K562 (cell line): ENCODE measurements around the gene PIK3CD. TPM values are rescaled to one million over a fixed set of nuclear protein-coding genes. Genes with fewer than 3 reads are reported as not detected.
A peak's percentile ranks its signal among the peaks of the same experiment; 100 is the strongest.

Experiments
- ATAC-seq: fragments of 200-7000 bp; cut with Tn5 transposase; 3 replicates; pipeline ENCODE4 v1.9.1; 2020; ENCODE audit warnings: moderate library complexity
- Bru-seq: library from RNA; stranded (reverse); fragments of 400-500 nt; gene quantifications from one replicate; lab custom pipeline; 2021; lab: Mats Ljungman, UMichigan
- BruChase-seq, 2 experiments: library from RNA; stranded (reverse); fragments of 400-500 nt; gene quantifications; one replicate each; lab custom pipeline; 2021; lab: Mats Ljungman, UMichigan
- BruUV-seq: library from RNA; stranded (reverse); fragments of 400-500 nt; replicated peaks from 2 replicates; lab custom pipeline; 2021; lab: Mats Ljungman, UMichigan
- CTCF ChIA-PET: fragments of 300-600 bp; formaldehyde crosslinking; extraction: SDS; loops from one replicate; lab custom pipeline; 2021; ENCODE audit warnings: low intra/inter-chr PET ratio; lab: Yijun Ruan, JAX
- POLR2A ChIA-PET: fragments of 300-600, 350-650 bp; sonication (Branson Sonifier 250); formaldehyde crosslinking; extraction: SDS; loops from one replicate; lab custom pipeline; 2021; ENCODE audit warnings: antibody characterized with exemption, inconsistent platforms; lab: Yijun Ruan, JAX
- DNase-seq, 4 experiments: peaks; one replicate each; pipeline versions ENCODE4 v3.0.0 to v3.0.0-alpha.2; 2011 to 2018; ENCODE audit warnings: low spot score in 3 of 4, mixed read lengths in 3 of 4; ENCODE audit errors: extremely low read depth in 1 of 4
- FAIRE-seq: peaks from 2 replicates; lab custom pipeline; 2011; peaks lifted over from hg19 to GRCh38; lab: Jason Lieb, UNC
- H2AFZ ChIP-seq: 2 replicates; pipeline ENCODE4 v1.6.0; 2011; ENCODE audit warnings: low read depth, low read length, control low read depth, inconsistent platforms
- H3K27ac ChIP-seq: fragments of 200-600 bp; 3 replicates; pipeline ENCODE4 v1.8.0; 2011; ENCODE audit warnings: low read depth, mild to moderate bottlenecking, control low read depth, inconsistent platforms, low read length, moderate library complexity, mixed read lengths; ENCODE audit errors: extremely low read depth
- H3K27me3 ChIP-seq, 2 experiments: fragments of 300-600 bp in 1 of 2; 2 replicates in 1 of 2; 3 replicates in 1 of 2; pipeline versions ENCODE4 v1.6.0 to v1.8.0; 2011; ENCODE audit warnings: inconsistent platforms in 2 of 2, low read length in 2 of 2, mild to moderate bottlenecking in 1 of 2, mixed read lengths in 1 of 2, moderate library complexity in 1 of 2; ENCODE audit not compliant: control insufficient read depth in 2 of 2, insufficient read depth in 2 of 2
- H3K36me3 ChIP-seq: fragments of 300-600 bp; 3 replicates; pipeline ENCODE4 v1.8.0; 2011; ENCODE audit warnings: mild to moderate bottlenecking, low read length, inconsistent platforms; ENCODE audit not compliant: control insufficient read depth, insufficient read depth
- H3K4me1 ChIP-seq, 2 experiments: fragments of 200-600 bp in 1 of 2; replicated peaks in 1 of 2; 2 replicates in 1 of 2; 3 replicates in 1 of 2; pipeline versions ENCODE4 v1.5.1 to v1.8.0; 2011; ENCODE audit warnings: inconsistent platforms in 2 of 2, low read length in 2 of 2, mild to moderate bottlenecking in 1 of 2, mixed read lengths in 1 of 2, moderate library complexity in 1 of 2; ENCODE audit not compliant: control insufficient read depth in 2 of 2, insufficient read depth in 2 of 2
- H3K4me2 ChIP-seq: 2 replicates; pipeline ENCODE4 v1.6.1; 2011; ENCODE audit warnings: low read length, control low read depth, inconsistent platforms, mixed read lengths; ENCODE audit not compliant: insufficient read depth
- H3K4me3 ChIP-seq: fragments of 200-600 bp; sonication (generic), shearing (Covaris generic); 2 replicates; pipeline ENCODE4 v1.5.1; 2016; ENCODE audit warnings: control low read depth, inconsistent platforms
- H3K79me2 ChIP-seq: fragments of 200-600 bp; 3 replicates; pipeline ENCODE4 v1.8.0; 2011; ENCODE audit warnings: low read length, inconsistent platforms; ENCODE audit not compliant: control insufficient read depth, insufficient read depth
- H3K9ac ChIP-seq, 2 experiments: 2 replicates each; pipeline versions ENCODE4 v1.6.0 to v1.6.1; 2011; ENCODE audit warnings: low read depth in 2 of 2, low read length in 2 of 2, control low read depth in 1 of 2, inconsistent platforms in 1 of 2, mild to moderate bottlenecking in 1 of 2, mixed read lengths in 1 of 2; ENCODE audit not compliant: insufficient read depth in 1 of 2
- H3K9me1 ChIP-seq: one replicate; pipeline ENCODE4 v1.6.0; 2011; ENCODE audit warnings: inconsistent platforms, mild to moderate bottlenecking, low read length, moderate library complexity; ENCODE audit not compliant: control insufficient read depth, insufficient read depth
- H3K9me3 ChIP-seq: replicated peaks from 2 replicates; pipeline ENCODE4 v1.5.1; 2011; ENCODE audit warnings: low read depth, low read length, inconsistent platforms; ENCODE audit not compliant: control insufficient read depth, insufficient read depth
- H4K20me1 ChIP-seq: replicated peaks from 2 replicates; pipeline ENCODE4 v1.6.1; 2011; ENCODE audit warnings: low read length, inconsistent platforms, mixed read lengths; ENCODE audit not compliant: control insufficient read depth, insufficient read depth
- FIP1L1 ChIP-seq: fragments of 200-400 bp; formaldehyde crosslinking; IDR thresholded peaks from 2 replicates; pipeline ENCODE4 v1.6.1; 2018; ENCODE audit warnings: mild to moderate bottlenecking, low read depth, low read length; ENCODE audit not compliant: poor library complexity, severe bottlenecking
- HDAC6 ChIP-seq: IDR thresholded peaks from 2 replicates; pipeline ENCODE4 v1.6.1; 2012; ENCODE audit warnings: low read depth, mild to moderate bottlenecking, control low read depth, inconsistent platforms, low read length, moderate library complexity
- POLR2G ChIP-seq: fragments of 200-400 bp; formaldehyde crosslinking; IDR thresholded peaks from 2 replicates; pipeline ENCODE4 v1.6.1; 2017; ENCODE audit warnings: low read depth, mild to moderate bottlenecking, antibody characterized with exemption, low read length, moderate library complexity
- ZSCAN29 ChIP-seq: fragments of 450-650 bp; IDR thresholded peaks from 2 replicates; pipeline ENCODE4 v1.6.1; 2017
- WGBS: fragments of 100-300 bp; shearing (Covaris generic); methylation state at CpG from one replicate; pipeline ENCODE4 v1.1.6; 2016; ENCODE audit warnings: low coverage, mixed read lengths; ENCODE audit not compliant: insufficient coverage; ENCODE audit errors: missing lambda C conversion rate; 5-methylcytosine and 5-hydroxymethylcytosine counted together
- in situ Hi-C: fragments of 300-500 bp; cut with MboI; formaldehyde crosslinking; loops from 4 replicates; pipeline ENCODE4 v1.15.0; 2018; ENCODE audit warnings: inconsistent platforms, mixed read lengths
- intact Hi-C: fragments of 100-400 bp; cut with micrococcal nuclease; formaldehyde crosslinking; loops from 2 replicates; pipeline ENCODE4 v1.14.2; 2022
- long read RNA-seq, 3 experiments: library from polyadenylated mRNA in 2 of 3; library from RNA in 1 of 3; unstranded in 2 of 3; stranded (forward) in 1 of 3; transcript quantifications; one replicate each; pipeline ENCODE4 v2.0.0, GENCODE V29; 2019 to 2022
- polyA minus RNA-seq, 3 experiments: library from RNA; depleted of rRNA, polyadenylated mRNA; stranded (reverse); fragments of >200 nt; gene quantifications; 2 replicates each; pipeline ENCODE4 v1.2.3, GENCODE V29; 2011
- polyA plus RNA-seq, 8 experiments: library from polyadenylated mRNA; depleted of rRNA in 4 of 8; stranded (reverse) in 5 of 8; unstranded in 3 of 8; fragments of >200 nt; fragmentation: Nextera tagmentation in 2 of 8; fragmentation: Illumina TruSeq in 1 of 8; extraction: Ambion mirVana in 2 of 8; extraction: Trizol in 1 of 8; gene quantifications; 2 replicates each; pipeline versions ENCODE4 v1.2.1 to v1.2.3, GENCODE V29; 2011 to 2014; ENCODE audit warnings: inconsistent platforms in 1 of 8, missing spikeins in 1 of 8
- total RNA-seq, 7 experiments: library from RNA; depleted of rRNA in 6 of 7; stranded (reverse); fragments of >200 nt in 6 of 7; fragmentation: Illumina TruSeq in 2 of 7; extraction: Trizol in 2 of 7; gene quantifications; 2 replicates each; pipeline versions ENCODE4 v1.2.1 to v1.2.3, GENCODE V29; 2011 to 2021; ENCODE audit warnings: low replicate concordance in 1 of 7
- TF ChIP-seq, protein P1 (sequence below), 2 experiments: fragments of 450-650 bp; formaldehyde crosslinking in 1 of 2; IDR thresholded peaks; 2 replicates each; pipeline versions ENCODE4 v1.4.0 to v1.6.1; 2014 to 2020; ENCODE audit warnings: mild to moderate bottlenecking in 2 of 2, borderline replicate concordance in 1 of 2, low read depth in 1 of 2

PIK3CD gene
- 17.5 and 44.3 TPM in 2 replicates for total RNA-seq (2011; cell fraction: chromatin; rRNA removed; ENCODE audit: low replicate concordance)
- total RNA-seq (2011; cell fraction: nucleolus; rRNA removed) = 32.4 and 33.3 TPM in 2 replicates
- 16.6 and 20.1 TPM in 2 replicates for total RNA-seq (2011; cell fraction: nucleoplasm; rRNA removed)
- total RNA-seq (2014; rRNA removed) (7.4 and 15.2 TPM in 2 replicates), total RNA-seq (2014; rRNA removed; fragmentation: Illumina TruSeq; extraction: Trizol) (4.4 and 5.1 TPM in 2 replicates), total RNA-seq (2015; rRNA removed; fragmentation: Illumina TruSeq; extraction: Trizol) (7.2 and 8.2 TPM in 2 replicates), total RNA-seq (2021) (19.5 and 20.8 TPM in 2 replicates), polyA plus RNA-seq (2011; rRNA removed) (5.6 and 14.8 TPM in 2 replicates), polyA plus RNA-seq (2014; fragmentation: Illumina TruSeq; extraction: Trizol) (9.5 and 12.5 TPM in 2 replicates), polyA plus RNA-seq (2014; fragmentation: Nextera tagmentation; extraction: Ambion mirVana) (1 to 10 TPM; 1.8 to 2.0 TPM), polyA plus RNA-seq (2014; rRNA removed) (10.8 and 11.1 TPM in 2 replicates), polyA minus RNA-seq (2011; rRNA and poly(A)+ RNA removed) (5.2 and 8.9 TPM in 2 replicates), Bru-seq, nascent RNA (percentile 54 among the genes with signal in this experiment), BruChase-seq, experiment 1, labeled RNA remaining after a 2-hour chase (percentile 51 among the genes with signal in this experiment), BruChase-seq, experiment 2, labeled RNA remaining after a 6-hour chase (percentile 53 among the genes with signal in this experiment)
- polyA plus RNA-seq (2011; cell fraction: cytosol; rRNA removed) = 8.3 and 11.4 TPM in 2 replicates
- polyA plus RNA-seq (2011; cell fraction: nucleus; rRNA removed) = 24.4 and 38.0 TPM in 2 replicates
- polyA plus RNA-seq (2012) = 11.3 and 21.5 TPM in 2 replicates
- polyA minus RNA-seq (2011; cell fraction: cytosol; rRNA and poly(A)+ RNA removed) = 7.1 and 15.0 TPM in 2 replicates
- polyA minus RNA-seq (2011; cell fraction: nucleus; rRNA and poly(A)+ RNA removed) = 12.5 and 24.8 TPM in 2 replicates
- long read RNA-seq, experiment 1, partial matches to known transcripts = 19 of 39 reads
- long read RNA-seq, experiment 1, other reads (novel, unspliced or antisense) = 20 of 39 reads
- long read RNA-seq, experiment 2, full-length matches to known transcripts = 2 of 24 reads
- long read RNA-seq, experiment 2, partial matches to known transcripts = 6 of 24 reads
- long read RNA-seq, experiment 2, other reads (novel, unspliced or antisense) = 16 of 24 reads
- long read RNA-seq, experiment 3, partial matches to known transcripts = 1 of 2 reads
- long read RNA-seq, experiment 3, other reads (novel, unspliced or antisense) = 1 of 2 reads

DNA sequence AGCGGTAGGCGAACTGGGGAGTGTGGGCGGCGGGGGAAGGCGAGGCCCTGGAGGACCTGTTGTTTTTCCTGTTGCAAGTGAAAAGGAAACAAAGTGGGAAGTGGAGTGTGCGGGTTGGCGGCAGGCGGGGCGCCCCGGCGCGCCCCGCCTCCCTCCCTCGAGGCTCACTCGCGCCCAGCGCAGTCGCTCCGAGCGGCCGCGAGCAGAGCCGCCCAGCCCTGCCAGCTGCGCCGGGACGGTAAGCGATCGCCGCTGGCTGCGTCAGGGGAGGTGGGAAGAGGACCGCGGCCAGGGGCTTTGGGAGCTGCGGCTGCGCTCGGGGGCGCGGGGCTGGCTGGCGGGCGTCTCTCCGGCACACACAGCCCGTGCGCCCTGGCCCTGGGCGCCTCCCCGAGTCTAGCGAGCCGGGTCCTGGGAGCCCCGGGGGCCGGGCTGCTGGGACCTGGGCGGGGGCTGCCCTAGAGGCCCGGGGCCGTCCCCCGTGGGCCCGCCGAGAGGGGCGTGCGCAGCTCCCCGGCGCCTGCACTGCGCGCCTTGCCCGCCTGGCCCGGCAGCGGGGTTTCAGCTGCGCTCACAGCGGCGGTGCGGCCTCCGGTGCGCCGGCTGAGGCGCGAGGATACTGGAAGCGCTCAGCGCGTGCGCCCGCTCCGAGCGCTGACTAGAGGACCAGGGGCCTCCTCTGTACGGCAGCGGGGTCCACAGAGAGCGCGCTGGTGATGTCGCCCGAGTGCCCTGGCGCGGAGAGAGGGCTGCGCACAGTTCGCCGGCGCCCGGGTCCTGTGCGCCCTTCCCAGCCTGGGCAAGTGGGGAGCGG lies at the start of gene PIK3CD:
TSS of gene PIK3CD (plus strand) at position 167 of the 814 bp plus-strand sequence. CDS start 58,725 bp downstream, outside the sequence.
- peak; percentile 77 for ATAC-seq
- H4K20me1 ChIP-seq = no peaks in the 10 kb centered on the region
- no peaks in the 10 kb centered on the region for H3K9me3 ChIP-seq
- ChIA-PET POLR2A (interaction anchor here (0.7 to 1.7 kb wide), 3 partner anchors 10 to 30 kb away, joined by 3 to 6 read pairs (median 4); no protein-coding TSS in a partner anchor), CTCF (interaction anchor here (0.6 kb wide), 1 partner anchor 70 kb away, joined by 3 read pairs; no protein-coding TSS in a partner anchor)
- H3K27ac ChIP-seq = no peak within 1 kb of the TSS
- peak within 1 kb of the TSS in 1 of 2 experiments; percentile 87; a peak in 2 of 4 replicates for H3K9ac ChIP-seq
- no peaks in the 10 kb centered on the region for H3K9me1 ChIP-seq
- DNase-seq = peak in 3 of 4 experiments; percentile 46 to 71 (median 68)
- no peak for FAIRE-seq
- in situ Hi-C loops (no loop called here), intact Hi-C loops (no loop called here)
- BruUV-seq = no TSS peak
- peak within 1 kb of the TSS; percentile 55 for H3K4me2 ChIP-seq
- H3K36me3 ChIP-seq = no peaks in the 10 kb centered on the region
- H3K79me2 ChIP-seq = no peaks in the 10 kb centered on the region
- H3K4me3 ChIP-seq = peak within 1 kb of the TSS; percentile 48
- 3% methylated on average over 86 of the region's 94 CpGs for WGBS
- peak within 1 kb of the TSS; percentile 61 for H2AFZ ChIP-seq
- peaks cover 6 to 9% of the 10 kb centered on the region in 2 experiments; a peak in 3 of 5 replicates for H3K27me3 ChIP-seq
- H3K4me1 ChIP-seq = peaks cover 7 to 36% of the 10 kb centered on the region in 2 experiments; a peak in 4 of 5 replicates
- TF ChIP-seq, protein P1, sequence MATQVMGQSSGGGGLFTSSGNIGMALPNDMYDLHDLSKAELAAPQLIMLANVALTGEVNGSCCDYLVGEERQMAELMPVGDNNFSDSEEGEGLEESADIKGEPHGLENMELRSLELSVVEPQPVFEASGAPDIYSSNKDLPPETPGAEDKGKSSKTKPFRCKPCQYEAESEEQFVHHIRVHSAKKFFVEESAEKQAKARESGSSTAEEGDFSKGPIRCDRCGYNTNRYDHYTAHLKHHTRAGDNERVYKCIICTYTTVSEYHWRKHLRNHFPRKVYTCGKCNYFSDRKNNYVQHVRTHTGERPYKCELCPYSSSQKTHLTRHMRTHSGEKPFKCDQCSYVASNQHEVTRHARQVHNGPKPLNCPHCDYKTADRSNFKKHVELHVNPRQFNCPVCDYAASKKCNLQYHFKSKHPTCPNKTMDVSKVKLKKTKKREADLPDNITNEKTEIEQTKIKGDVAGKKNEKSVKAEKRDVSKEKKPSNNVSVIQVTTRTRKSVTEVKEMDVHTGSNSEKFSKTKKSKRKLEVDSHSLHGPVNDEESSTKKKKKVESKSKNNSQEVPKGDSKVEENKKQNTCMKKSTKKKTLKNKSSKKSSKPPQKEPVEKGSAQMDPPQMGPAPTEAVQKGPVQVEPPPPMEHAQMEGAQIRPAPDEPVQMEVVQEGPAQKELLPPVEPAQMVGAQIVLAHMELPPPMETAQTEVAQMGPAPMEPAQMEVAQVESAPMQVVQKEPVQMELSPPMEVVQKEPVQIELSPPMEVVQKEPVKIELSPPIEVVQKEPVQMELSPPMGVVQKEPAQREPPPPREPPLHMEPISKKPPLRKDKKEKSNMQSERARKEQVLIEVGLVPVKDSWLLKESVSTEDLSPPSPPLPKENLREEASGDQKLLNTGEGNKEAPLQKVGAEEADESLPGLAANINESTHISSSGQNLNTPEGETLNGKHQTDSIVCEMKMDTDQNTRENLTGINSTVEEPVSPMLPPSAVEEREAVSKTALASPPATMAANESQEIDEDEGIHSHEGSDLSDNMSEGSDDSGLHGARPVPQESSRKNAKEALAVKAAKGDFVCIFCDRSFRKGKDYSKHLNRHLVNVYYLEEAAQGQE (IDR thresholded peaks at IDR 0.05; ENCODE audit: borderline replicate concordance) = no peak
- TF ChIP-seq, protein P1 (CRISPR knock-in tag; IDR thresholded peaks at IDR 0.05; ENCODE audit: low read depth) = no peak
- peak; percentile 25 for TF ChIP-seq FIP1L1
- TF ChIP-seq POLR2G = 0 out of 2 replicates have a peak, but pooled peaks have one; percentile 47
- no peak for TF ChIP-seq ZSCAN29
- TF ChIP-seq HDAC6 = peak; percentile 93
